Activated T-helper 17 cell treated with anti-CD3 and anti-CD28 coated beads, Interleukin-2, amount 50 U/mL, for 72 hours (primary cell): Measurements from ENCODE around the gene ASMTL. TPM values are rescaled to one million over a fixed set of nuclear protein-coding genes. Genes with fewer than 3 reads are reported as not detected.
A peak's percentile ranks its signal among the peaks of the same experiment; 100 is the strongest.
"Not testable (repeated sequence)": the region's sequence is repeated elsewhere in the genome, so short reads cannot be mapped to it uniquely, and the experiment has no call there.

Experiments used
- ATAC-seq: fragments of 150-1000 bp; cut with Tn5 transposase; replicated peaks from 2 replicates; pipeline ENCODE4 v1.10.0; 2021; ENCODE audit warnings: mild to moderate bottlenecking, moderate library complexity
- H3K27ac Mint-ChIP-seq: one replicate; pipeline ENCODE4 v1.8.0; 2022; ENCODE audit warnings: mixed read lengths
- H3K27me3 Mint-ChIP-seq: one replicate; pipeline ENCODE4 v1.8.0; 2022; ENCODE audit warnings: mixed read lengths
- H3K36me3 Mint-ChIP-seq: one replicate; pipeline ENCODE4 v1.8.0; 2022; ENCODE audit warnings: low read depth, mild to moderate bottlenecking, mixed read lengths
- H3K4me1 Mint-ChIP-seq: one replicate; pipeline ENCODE4 v1.8.0; 2022; ENCODE audit warnings: mixed read lengths
- H3K4me3 Mint-ChIP-seq: one replicate; pipeline ENCODE4 v1.8.0; 2022; ENCODE audit warnings: mild to moderate bottlenecking, mixed read lengths
- H3K9me3 Mint-ChIP-seq: one replicate; pipeline ENCODE4 v1.8.0; 2022; ENCODE audit warnings: mixed read lengths
- total RNA-seq, 2 donors: library from RNA; stranded (reverse); gene quantifications; one replicate each; pipeline ENCODE4 v1.2.3, GENCODE V29; 2022

The ASMTL gene
- total RNA-seq: 10 to 100 TPM; 50.6 to 65.5 TPM

- H3K9me3 Mint-ChIP-seq: peaks cover 13% of the 10 kb centered on the region
- ATAC-seq: peak; percentile 87
- peak within 1 kb of the TSS; percentile 70 for H3K4me3 Mint-ChIP-seq
- H3K27me3 Mint-ChIP-seq: no peaks in the 10 kb centered on the region
- H3K27ac Mint-ChIP-seq: peak within 1 kb of the TSS; percentile 80
- H3K4me1 Mint-ChIP-seq: peaks cover 23% of the 10 kb centered on the region
- peaks cover 33% of the 10 kb centered on the region for H3K36me3 Mint-ChIP-seq
Measured at GRCh38 chrX:1452516-1453394, at the start of gene ASMTL. ASMTL (minus strand) TSS chrX:1452909; CDS start chrX:1452840, 69 bp downstream.

DNA sequence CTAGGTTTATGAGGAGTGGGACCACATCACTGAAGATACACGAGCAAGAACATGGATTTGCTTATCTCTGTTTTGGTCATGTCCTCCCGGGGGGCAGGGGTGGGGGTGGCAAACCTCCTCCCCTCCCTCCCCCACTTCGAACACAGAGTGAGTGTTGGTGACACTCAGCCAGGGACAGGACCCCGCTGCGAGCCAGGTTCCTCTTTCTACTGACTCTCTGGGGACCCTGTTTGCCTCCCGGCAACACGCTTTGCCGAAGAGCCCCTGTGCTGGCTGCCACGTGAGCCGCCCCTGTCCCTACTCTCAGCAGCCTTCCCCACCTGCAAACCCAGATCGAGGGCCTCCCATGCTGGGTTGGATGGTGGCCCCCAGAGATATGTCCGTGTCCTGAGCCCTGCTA lies 49.5 kb upstream of the ASMTL start:
- Mint-ChIP-seq H3K27me3 (no peaks in the 10 kb centered on the region), H3K4me1 (peaks cover 19% of the 10 kb centered on the region), H3K27ac (peak overlapping the region; percentile 76), H3K36me3 (peaks cover 73% of the 10 kb centered on the region), H3K4me3 (peak overlapping the region; percentile 61), H3K9me3 (no peaks in the 10 kb centered on the region)
- no peak for ATAC-seq

GRCh38 chrX:1500701-1501624 lies 48.3 kb upstream of the ASMTL start:
- peaks cover 19% of the 10 kb centered on the region for H3K4me1 Mint-ChIP-seq
- ATAC-seq: peak; percentile 73
- peak overlapping the region; percentile 81 for H3K27ac Mint-ChIP-seq
- peak overlapping the region; percentile 61 for H3K4me3 Mint-ChIP-seq
- H3K36me3 Mint-ChIP-seq: peaks cover 77% of the 10 kb centered on the region
- no peaks in the 10 kb centered on the region for H3K27me3 Mint-ChIP-seq
- no peaks in the 10 kb centered on the region for H3K9me3 Mint-ChIP-seq

DNA sequence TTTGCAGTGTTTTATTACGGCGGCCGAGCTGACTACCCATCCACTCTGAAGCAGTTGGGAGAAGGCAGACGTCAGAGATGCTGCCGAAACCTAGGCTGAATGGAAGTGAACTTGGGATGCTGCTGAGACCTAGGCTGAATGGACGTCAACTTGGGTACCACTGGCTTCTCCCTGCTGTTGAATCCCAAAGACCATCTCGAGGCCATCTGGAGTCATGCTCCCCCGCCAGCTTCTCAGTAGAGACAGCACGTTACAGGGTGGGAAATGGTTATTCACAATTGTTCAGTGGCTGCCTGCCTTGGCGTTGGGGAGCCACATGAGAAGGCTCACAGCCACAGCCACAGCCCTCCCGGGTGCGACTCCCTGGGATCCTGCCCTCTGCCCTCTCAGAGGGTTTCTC lies 43.4 kb upstream of the ASMTL start:
- Mint-ChIP-seq H3K36me3 (peaks cover 73% of the 10 kb centered on the region), H3K4me1 (peaks cover 12% of the 10 kb centered on the region), H3K27me3 (no peaks in the 10 kb centered on the region), H3K4me3 (no peak overlapping the region), H3K27ac (peak overlapping the region; percentile 81), H3K9me3 (peaks cover 5% of the 10 kb centered on the region)
- no peak for ATAC-seq

DNA sequence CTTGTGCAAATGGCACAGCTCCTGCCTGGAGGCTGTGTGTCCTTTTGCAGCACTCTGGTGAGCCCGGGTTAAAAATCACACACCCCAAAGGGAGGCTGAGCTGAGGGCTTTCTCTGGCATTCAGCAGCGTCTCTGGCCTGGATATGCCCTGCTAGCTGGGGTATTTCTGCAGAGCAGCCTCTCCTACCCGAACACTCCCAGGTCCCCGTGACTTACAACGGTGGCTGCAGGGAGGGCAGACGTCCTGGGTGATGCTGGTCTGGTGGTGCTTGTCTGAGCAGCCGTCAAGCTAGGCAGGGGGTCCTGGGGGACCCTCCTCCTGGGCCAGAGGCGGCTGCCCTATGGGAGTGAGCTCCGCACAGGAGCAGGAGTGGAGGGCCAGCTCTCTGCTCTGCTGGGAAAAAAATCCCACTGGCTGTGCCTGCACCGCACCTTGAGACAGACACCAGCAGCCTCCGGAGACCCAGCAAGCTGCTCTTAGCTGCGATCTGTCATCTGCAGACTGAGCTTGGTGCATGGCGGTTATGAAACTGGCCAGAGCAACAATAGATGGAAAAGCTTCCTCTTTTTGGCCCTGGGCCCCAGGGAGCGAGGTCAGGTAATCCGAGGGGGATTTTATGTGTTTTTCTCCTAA lies 41.3 kb upstream of the ASMTL start:
- Mint-ChIP-seq H3K27me3 (no peaks in the 10 kb centered on the region), H3K4me3 (no peak overlapping the region), H3K36me3 (peaks cover 73% of the 10 kb centered on the region), H3K9me3 (peaks cover 5% of the 10 kb centered on the region), H3K27ac (no peak overlapping the region), H3K4me1 (peaks cover 10% of the 10 kb centered on the region)
- peak; percentile 17 for ATAC-seq

- Mint-ChIP-seq H3K4me1 (peaks cover 10% of the 10 kb centered on the region), H3K4me3 (no peak overlapping the region)
- ATAC-seq: no peak
Measured at GRCh38 chrX:1493412-1493811, 40.7 kb upstream of the ASMTL start.

DNA sequence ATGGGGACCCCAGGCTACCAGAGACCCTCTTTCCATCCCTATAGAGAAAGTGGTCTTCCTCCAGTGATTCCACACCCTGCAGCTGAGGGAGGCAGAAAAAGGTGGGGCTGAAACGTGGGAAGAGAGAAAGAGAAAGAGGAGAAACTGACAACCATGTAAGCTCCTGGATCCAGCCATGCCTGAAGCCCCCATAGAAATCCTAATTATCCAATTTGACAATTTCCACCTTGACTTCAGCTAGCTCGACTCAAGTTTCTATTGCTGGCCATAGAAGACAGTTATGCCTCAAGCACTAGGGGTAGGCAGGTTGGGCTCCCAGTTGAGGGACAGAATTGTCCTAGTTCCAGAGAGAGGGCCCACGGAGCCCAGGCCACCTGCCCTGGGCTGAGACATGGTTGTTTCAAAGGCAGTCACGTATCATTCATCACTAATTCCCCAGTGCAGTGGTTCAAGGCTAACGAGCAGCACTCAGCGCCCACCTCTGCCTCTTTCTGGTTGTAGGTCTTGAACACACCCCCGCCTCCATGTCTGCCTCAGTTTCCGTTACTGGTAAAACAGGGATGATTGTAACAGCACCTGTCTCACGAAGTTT lies 39.8 kb upstream of the ASMTL start:
- H3K4me3 Mint-ChIP-seq: no peak overlapping the region
- peaks cover 76% of the 10 kb centered on the region for H3K36me3 Mint-ChIP-seq
- no peaks in the 10 kb centered on the region for H3K27me3 Mint-ChIP-seq
- H3K4me1 Mint-ChIP-seq: peaks cover 10% of the 10 kb centered on the region
- H3K27ac Mint-ChIP-seq: peak overlapping the region; percentile 67
- no peak for ATAC-seq
- peaks cover 5% of the 10 kb centered on the region for H3K9me3 Mint-ChIP-seq

More at GRCh38 chrX:1493412-1493811, 40.7 kb upstream of the ASMTL start:
- H3K9me3 Mint-ChIP-seq: peaks cover 5% of the 10 kb centered on the region
- no peaks in the 10 kb centered on the region for H3K27me3 Mint-ChIP-seq
- peak overlapping the region; percentile 67 for H3K27ac Mint-ChIP-seq
- H3K36me3 Mint-ChIP-seq: peaks cover 73% of the 10 kb centered on the region

- H3K36me3 Mint-ChIP-seq: peaks cover 76% of the 10 kb centered on the region
- no peak overlapping the region for H3K4me3 Mint-ChIP-seq
- peak; percentile 90 for ATAC-seq
- H3K9me3 Mint-ChIP-seq: peaks cover 5% of the 10 kb centered on the region
- no peaks in the 10 kb centered on the region for H3K27me3 Mint-ChIP-seq
- peaks cover 10% of the 10 kb centered on the region for H3K4me1 Mint-ChIP-seq
- H3K27ac Mint-ChIP-seq: peak overlapping the region; percentile 67
Measured at GRCh38 chrX:1491851-1492349, 39.2 kb upstream of the ASMTL start.

- not testable (repeated sequence) for H3K27me3 Mint-ChIP-seq, H3K9me3 Mint-ChIP-seq, H3K4me3 Mint-ChIP-seq, ATAC-seq
- Mint-ChIP-seq H3K27ac (peak overlapping the region; percentile 55), H3K4me1 (peaks cover 10% of the 10 kb centered on the region), H3K36me3 (peaks cover 76% of the 10 kb centered on the region)
Measured at GRCh38 chrX:1491248-1491647, 38.5 kb upstream of the ASMTL start.

- not testable (repeated sequence) for H3K9me3 Mint-ChIP-seq, ATAC-seq, H3K27ac Mint-ChIP-seq, H3K4me3 Mint-ChIP-seq, H3K27me3 Mint-ChIP-seq
- peaks cover 10% of the 10 kb centered on the region for H3K4me1 Mint-ChIP-seq
- H3K36me3 Mint-ChIP-seq: peaks cover 76% of the 10 kb centered on the region
Measured at GRCh38 chrX:1490723-1491122, 38.0 kb upstream of the ASMTL start.

- not testable (repeated sequence) for H3K9me3 Mint-ChIP-seq, ATAC-seq, H3K27ac Mint-ChIP-seq, H3K27me3 Mint-ChIP-seq, H3K4me3 Mint-ChIP-seq
- H3K36me3 Mint-ChIP-seq: peaks cover 71% of the 10 kb centered on the region
- peaks cover 11% of the 10 kb centered on the region for H3K4me1 Mint-ChIP-seq
Measured at GRCh38 chrX:1489354-1489753, 36.6 kb upstream of the ASMTL start.

DNA sequence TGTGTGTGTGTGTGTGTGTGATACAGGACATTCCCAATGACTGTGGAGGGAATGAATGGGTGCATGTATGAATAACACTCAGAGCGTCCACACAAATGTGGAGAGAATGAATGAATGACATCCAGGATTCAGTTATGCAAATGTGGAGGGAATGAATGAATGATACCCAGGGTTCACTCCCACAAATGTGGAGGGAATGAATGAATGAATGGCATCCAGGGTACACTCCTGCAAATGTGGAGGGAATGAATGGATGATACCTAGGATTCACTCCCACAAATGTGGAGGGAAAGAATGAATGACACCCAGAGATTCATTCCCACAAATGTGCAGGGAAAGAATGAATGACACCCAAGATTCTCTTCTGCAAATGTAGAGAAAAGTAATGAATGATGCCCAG lies 36.0 kb upstream of the ASMTL start:
- no peak for ATAC-seq
- Mint-ChIP-seq H3K27ac (peak overlapping the region; percentile 56), H3K9me3 (peaks cover 5% of the 10 kb centered on the region), H3K4me3 (no peak overlapping the region), H3K36me3 (peaks cover 77% of the 10 kb centered on the region), H3K4me1 (peaks cover 17% of the 10 kb centered on the region), H3K27me3 (no peaks in the 10 kb centered on the region)

- Mint-ChIP-seq H3K9me3 (peaks cover 5% of the 10 kb centered on the region), H3K4me1 (peaks cover 12% of the 10 kb centered on the region), H3K27ac (peak overlapping the region; percentile 56), H3K4me3 (no peak overlapping the region), H3K36me3 (peaks cover 77% of the 10 kb centered on the region), H3K27me3 (no peaks in the 10 kb centered on the region)
- no peak for ATAC-seq
Measured at GRCh38 chrX:1488141-1488540, 35.4 kb upstream of the ASMTL start.

DNA sequence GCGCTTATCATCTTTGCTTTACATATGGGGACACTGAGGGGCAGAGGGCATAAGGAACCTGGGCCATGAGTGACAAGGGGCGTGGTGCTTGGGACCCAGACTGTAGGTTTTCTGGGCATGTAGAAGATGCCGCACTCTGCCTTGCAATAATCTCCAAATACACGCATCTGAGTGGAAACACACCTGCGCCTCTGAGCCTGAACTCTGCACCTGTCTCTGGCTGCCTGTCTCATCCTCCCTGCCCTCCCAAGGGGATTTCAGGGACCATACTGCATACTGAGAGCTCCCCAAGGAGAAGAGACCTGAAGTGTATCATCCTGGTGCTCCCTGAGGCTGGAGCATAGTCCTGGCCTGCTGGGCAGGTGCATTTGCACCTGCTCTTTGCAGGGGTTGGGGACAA lies 34.7 kb upstream of the ASMTL start:
- ATAC-seq: no peak
- H3K4me1 Mint-ChIP-seq: peaks cover 12% of the 10 kb centered on the region
- peaks cover 5% of the 10 kb centered on the region for H3K9me3 Mint-ChIP-seq
- no peaks in the 10 kb centered on the region for H3K27me3 Mint-ChIP-seq
- no peak overlapping the region for H3K4me3 Mint-ChIP-seq
- H3K27ac Mint-ChIP-seq: peak overlapping the region; percentile 29
- H3K36me3 Mint-ChIP-seq: peaks cover 75% of the 10 kb centered on the region
